GM12892 (cell line): ENCODE results near the gene UBE2Q2.
A peak's percentile ranks its signal among the peaks of the same experiment; 100 is the strongest.
"Not testable (repeated sequence)": the region's sequence is repeated elsewhere in the genome, so short reads cannot be mapped to it uniquely, and the experiment has no call there.

Source experiments
- DNase-seq: peaks from one replicate; pipeline ENCODE4 v3.0.0; 2011; ENCODE audit not compliant: insufficient read length
- FAIRE-seq: peaks from 2 replicates; lab custom pipeline; 2011; peaks lifted over from hg19 to GRCh38; lab: Jason Lieb, UNC
- POLR2A ChIP-seq: IDR thresholded peaks from 2 replicates; pipeline ENCODE4 v1.6.1; 2011; ENCODE audit warnings: low read depth, low read length, control low read depth
- POLR2AphosphoS5 ChIP-seq: IDR thresholded peaks from 2 replicates; pipeline ENCODE4 v1.6.1; 2011; ENCODE audit warnings: low read depth, low read length, control low read depth
- TAF1 ChIP-seq: IDR thresholded peaks from 2 replicates; pipeline ENCODE4 v1.6.1; 2011; ENCODE audit warnings: low read depth, mild to moderate bottlenecking, control low read depth, low read length, borderline replicate concordance

The UBE2Q2 gene

GRCh38 chr15:75884041-75884440 lies 40.8 kb downstream of the UBE2Q2 start:
- FAIRE-seq (no peak), DNase-seq (no peak)
- TF ChIP-seq TAF1 (no peak), POLR2A (no peak), POLR2AphosphoS5 (no peak)

- TF ChIP-seq TAF1 (no peak), POLR2A (no peak), POLR2AphosphoS5 (no peak)
- FAIRE-seq = peak; percentile 30
- DNase-seq = no peak
Observed at GRCh38 chr15:75887178-75887577, 43.9 kb downstream of the UBE2Q2 start.

GRCh38 chr15:75891895-75892294 lies 48.6 kb downstream of the UBE2Q2 start:
- no peak for TF ChIP-seq POLR2AphosphoS5
- TF ChIP-seq TAF1 = no peak
- TF ChIP-seq POLR2A = no peak
- FAIRE-seq (no peak), DNase-seq (no peak)

GRCh38 chr15:75895731-75896130 lies 52.5 kb downstream of the UBE2Q2 start:
- TF ChIP-seq POLR2AphosphoS5 = no peak
- TF ChIP-seq POLR2A = no peak
- no peak for TF ChIP-seq TAF1
- DNase-seq (no peak), FAIRE-seq (no peak)

- DNase-seq (no peak), FAIRE-seq (no peak)
- TF ChIP-seq TAF1 = no peak
Observed at GRCh38 chr15:75900577-75900976, 57.3 kb downstream of the UBE2Q2 start.

GRCh38 chr15:75902129-75902557 lies 58.9 kb downstream of the UBE2Q2 start:
- FAIRE-seq (no peak), DNase-seq (no peak)
- TF ChIP-seq POLR2A = no peak
- TF ChIP-seq TAF1 = no peak
- no peak for TF ChIP-seq POLR2AphosphoS5

GRCh38 chr15:75903331-75904239 lies 60.3 kb downstream of the UBE2Q2 start, which contains the start of gene FBXO22:
FBXO22 (plus strand) TSS chr15:75903878; CDS start chr15:75903964, 86 bp downstream.
- peak; percentile 98 for FAIRE-seq
- peak; percentile 90 for TF ChIP-seq POLR2AphosphoS5
- TF ChIP-seq POLR2A = peak; percentile 94
- TF ChIP-seq TAF1 = peak; percentile 72
- peak; percentile 64 for DNase-seq

GRCh38 chr15:75905231-75905630 lies 62.0 kb downstream of the UBE2Q2 start:
- FAIRE-seq (no peak), DNase-seq (no peak)
- TF ChIP-seq POLR2AphosphoS5 (no peak), TAF1 (no peak), POLR2A (no peak)

GRCh38 chr15:75910355-75910754 lies 67.1 kb downstream of the UBE2Q2 start:
- DNase-seq, FAIRE-seq: not testable (repeated sequence)

GRCh38 chr15:75916978-75917377 lies 73.7 kb downstream of the UBE2Q2 start:
- TF ChIP-seq TAF1 (no peak), POLR2A (no peak), POLR2AphosphoS5 (no peak)
- DNase-seq (no peak), FAIRE-seq (no peak)

- DNase-seq = no peak
- no peak for TF ChIP-seq POLR2AphosphoS5
- no peak for TF ChIP-seq POLR2A
- TF ChIP-seq TAF1 = no peak
- no peak for FAIRE-seq
Observed at GRCh38 chr15:75918135-75918534, 74.9 kb downstream of the UBE2Q2 start.

- FAIRE-seq = no peak
- DNase-seq = no peak
- TF ChIP-seq POLR2AphosphoS5 = no peak
- no peak for TF ChIP-seq TAF1
- TF ChIP-seq POLR2A = no peak
Observed at GRCh38 chr15:75920079-75920478, 76.8 kb downstream of the UBE2Q2 start.
